Glutamatergic neuron (in vitro differentiated cells): ENCODE data around the gene MADD. TPM values are rescaled to one million over a fixed set of nuclear protein-coding genes. Genes with fewer than 3 reads are reported as not detected.

Experiments used
- DNase-seq: peaks from one replicate; pipeline ENCODE4 v3.0.0; 2022
- H3K27ac Mint-ChIP-seq: one replicate; pipeline ENCODE4 v1.8.0; 2020; ENCODE audit warnings: mild to moderate bottlenecking, mixed read lengths, inconsistent platforms; ENCODE audit not compliant: unreplicated experiment
- H3K27me3 Mint-ChIP-seq: one replicate; pipeline ENCODE4 v1.8.0; 2020; ENCODE audit warnings: mild to moderate bottlenecking, moderate library complexity, mixed read lengths, inconsistent platforms; ENCODE audit not compliant: unreplicated experiment
- H3K36me3 Mint-ChIP-seq: one replicate; pipeline ENCODE4 v1.8.0; 2020; ENCODE audit warnings: mild to moderate bottlenecking, mixed read lengths, inconsistent platforms; ENCODE audit not compliant: unreplicated experiment
- H3K4me1 Mint-ChIP-seq: one replicate; pipeline ENCODE4 v1.8.0; 2020; ENCODE audit warnings: mild to moderate bottlenecking, low read depth, mixed read lengths, inconsistent platforms; ENCODE audit not compliant: unreplicated experiment
- H3K4me3 Mint-ChIP-seq: one replicate; pipeline ENCODE4 v1.8.0; 2020; ENCODE audit warnings: mild to moderate bottlenecking, mixed read lengths, inconsistent platforms; ENCODE audit not compliant: unreplicated experiment
- H3K9me3 Mint-ChIP-seq: one replicate; pipeline ENCODE4 v1.8.0; 2020; ENCODE audit warnings: mild to moderate bottlenecking, moderate library complexity, mixed read lengths, inconsistent platforms; ENCODE audit not compliant: unreplicated experiment
- CTCF ChIP-seq: fragments of 200-600 bp; sonication (generic); IDR thresholded peaks from one replicate; pipeline ENCODE4 v1.5.0; 2021; ENCODE audit not compliant: partially characterized antibody, unreplicated experiment
- total RNA-seq: library from RNA; stranded (reverse); fragmentation: NEBNext Ultra II Directional; extraction: Animal tissue kit (Norgen Biotek cat#: 25700); gene quantifications from one replicate; pipeline ENCODE4 v1.2.1, GENCODE V29; 2021; ENCODE audit not compliant: unreplicated experiment

MADD gene
- total RNA-seq, 1 donor from 2014 or later, result 115 TPM

GRCh38 chr11:47378010-47378835, 108.3 kb downstream of the MADD start, which contains the start of gene SPI1:
Gene SPI1 (minus strand): TSS chr11:47378547. CDS start chr11:47378353, 194 bp downstream.
- Mint-ChIP-seq H3K4me1 (no peaks in the 10 kb centered on the region), H3K27ac (no peak within 1 kb of the TSS), H3K9me3 (peaks cover 2% of the 10 kb centered on the region), H3K36me3 (no peaks in the 10 kb centered on the region), H3K4me3 (no peak within 1 kb of the TSS), H3K27me3 (no peaks in the 10 kb centered on the region)
- no peak for DNase-seq
- TF ChIP-seq CTCF, result no peak

DNA sequence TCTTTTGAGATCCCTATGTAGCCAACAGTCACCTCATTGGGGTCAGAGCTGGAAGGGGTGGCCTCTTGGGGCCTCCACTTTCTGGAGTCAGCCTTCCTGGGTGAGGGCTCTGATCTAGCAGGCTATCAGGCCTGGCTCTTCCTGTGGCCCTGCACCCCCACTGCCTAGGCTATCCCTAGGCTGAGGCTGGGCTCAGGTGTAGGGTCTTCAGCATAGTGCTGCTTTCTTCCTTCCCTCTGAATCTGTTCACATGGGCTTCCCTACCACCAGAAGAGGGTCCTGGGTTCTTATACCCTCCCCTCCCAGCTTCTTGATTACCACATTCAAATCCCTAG, 108.9 kb downstream of the MADD start:
- Mint-ChIP-seq H3K4me3 (no peak overlapping the region), H3K9me3 (peaks cover 2% of the 10 kb centered on the region)

GRCh38 chr11:47379317-47379716, 109.4 kb downstream of the MADD start:
- H3K9me3 Mint-ChIP-seq, result peaks cover 2% of the 10 kb centered on the region
- DNase-seq, result no peak
- H3K27ac Mint-ChIP-seq, result no peak overlapping the region
- no peak overlapping the region for H3K4me3 Mint-ChIP-seq
- no peaks in the 10 kb centered on the region for H3K36me3 Mint-ChIP-seq
- no peaks in the 10 kb centered on the region for H3K4me1 Mint-ChIP-seq
- H3K27me3 Mint-ChIP-seq, result no peaks in the 10 kb centered on the region
- TF ChIP-seq CTCF, result no peak

More for the DNA sequence above, 108.9 kb downstream of the MADD start:
- Mint-ChIP-seq H3K36me3 (no peaks in the 10 kb centered on the region), H3K27me3 (no peaks in the 10 kb centered on the region), H3K4me1 (no peaks in the 10 kb centered on the region), H3K27ac (no peak overlapping the region)
- DNase-seq, result no peak
- TF ChIP-seq CTCF, result no peak

Other genes starting within 250 kb of the MADD start
- 119 TPM for gene ARFGAP2, start 93.3 kb upstream of the MADD start, total RNA-seq
- gene PACSIN3, start 83.7 kb upstream of the MADD start, total RNA-seq, result 2.2 TPM
- 12.6 TPM for gene DDB2, start 55.2 kb upstream of the MADD start, total RNA-seq
- 44.3 TPM for gene ACP2, start 21.3 kb upstream of the MADD start, total RNA-seq
- 10.5 TPM for gene NR1H3, start 12.1 kb upstream of the MADD start, total RNA-seq
- not detected for gene MYBPC3, start 82.6 kb downstream of the MADD start, total RNA-seq
- not detected for gene SPI1, start 108.4 kb downstream of the MADD start, total RNA-seq
- 60.0 TPM for gene SLC39A13, start 138.5 kb downstream of the MADD start, total RNA-seq
- 112 TPM for gene PSMC3, start 156.3 kb downstream of the MADD start, total RNA-seq
- gene RAPSN, start 179.0 kb downstream of the MADD start, total RNA-seq, result 0.54 TPM